Panc1 (cell line): ENCODE data around the gene IRS1.

Experiments used
- CTCF ChIP-seq: fragments of 450-650 bp; IDR thresholded peaks from 2 replicates; pipeline ENCODE4 v1.5.1; 2017; ENCODE audit warnings: mild to moderate bottlenecking
- POLR2AphosphoS5 ChIP-seq: IDR thresholded peaks from 2 replicates; pipeline ENCODE4 v1.6.1; 2012; ENCODE audit warnings: mild to moderate bottlenecking, low read depth, low read length, moderate library complexity
- REST ChIP-seq, 2 experiments: IDR thresholded peaks; 2 replicates each; pipeline ENCODE4 v1.6.1; 2011 to 2012; ENCODE audit warnings: low read depth in 2 of 2, control low read depth in 1 of 2, low read length in 1 of 2, mild to moderate bottlenecking in 1 of 2, moderate library complexity in 1 of 2; ENCODE audit not compliant: insufficient read depth in 1 of 2
- SIN3A ChIP-seq: IDR thresholded peaks from 2 replicates; pipeline ENCODE4 v1.6.1; 2012; ENCODE audit warnings: low read depth, mild to moderate bottlenecking, low read length, moderate library complexity, borderline replicate concordance; ENCODE audit not compliant: insufficient read depth
- TCF7L2 ChIP-seq: IDR thresholded peaks from 2 replicates; pipeline ENCODE4 v1.6.1; 2011; ENCODE audit warnings: mild to moderate bottlenecking, low read depth, low read length, inconsistent platforms

GRCh38 chr2:226694149-226694548 lies 105.5 kb downstream of the IRS1 start:
- TF ChIP-seq REST (IDR thresholded peaks at IDR 0.05; ENCODE audit: insufficient read depth in 1 of 2, low read depth in 2 of 2, low read length in 1 of 2) (no peak), CTCF (no peak), TCF7L2 (no peak), POLR2AphosphoS5 (no peak), SIN3A (no peak)
